ENCODE data around the gene MYO1F.

The MYO1F gene

GRCh38 chr19:8526345-8527091, 50.7 kb downstream of the MYO1F start:
- H3K27ac ChIP-seq: no peak overlapping the region
- H3K36me3 ChIP-seq (ENCODE audit: insufficient read depth): no peaks in the 10 kb centered on the region
- H2AFZ ChIP-seq (ENCODE audit: low read depth): no peak overlapping the region
- H3K27me3 ChIP-seq (ENCODE audit: insufficient read depth, low read depth): peaks cover 11% of the 10 kb centered on the region; the same call in 1 of the 2 replicates
- no peak overlapping the region for H3K9ac ChIP-seq
- H3K4me1 ChIP-seq (ENCODE audit: low read depth, poor library complexity, severe bottlenecking): no peaks in the 10 kb centered on the region
- TF ChIP-seq CTCF (conservative IDR thresholded peaks at IDR 0.05; ENCODE audit: low read depth, low read length): no peak
- H3K4me2 ChIP-seq: no peak overlapping the region
- no peak overlapping the region for H3K4me3 ChIP-seq (IDR thresholded peaks at IDR 0.05; ENCODE audit: insufficient read depth, low read depth, low read length)
- H4K20me1 ChIP-seq (ENCODE audit: insufficient read depth): no peaks in the 10 kb centered on the region
- H3K79me2 ChIP-seq (ENCODE audit: insufficient read depth, low read depth): no peaks in the 10 kb centered on the region

- Histone ChIP-seq H3K36me3 (ENCODE audit: insufficient read depth) (no peaks in the 10 kb centered on the region), H3K27ac (no peak overlapping the region), H3K27me3 (ENCODE audit: insufficient read depth, low read depth) (peaks cover 10% of the 10 kb centered on the region), H3K9ac (no peak overlapping the region), H3K4me3 (IDR thresholded peaks at IDR 0.05; ENCODE audit: insufficient read depth, low read depth, low read length) (no peak overlapping the region), H3K4me2 (no peak overlapping the region), H2AFZ (ENCODE audit: low read depth) (no peak overlapping the region), H3K79me2 (ENCODE audit: insufficient read depth, low read depth) (no peaks in the 10 kb centered on the region), H3K4me1 (ENCODE audit: low read depth, poor library complexity, severe bottlenecking) (no peaks in the 10 kb centered on the region), H4K20me1 (ENCODE audit: insufficient read depth) (no peaks in the 10 kb centered on the region)
- TF ChIP-seq CTCF (conservative IDR thresholded peaks at IDR 0.05; ENCODE audit: low read depth, low read length): no peak
Observed at GRCh38 chr19:8525401-8525684, 51.9 kb downstream of the MYO1F start.

GRCh38 chr19:8519388-8519787, 57.9 kb downstream of the MYO1F start:
- no peaks in the 10 kb centered on the region for H3K4me1 ChIP-seq (ENCODE audit: low read depth, poor library complexity, severe bottlenecking)
- H3K4me2 ChIP-seq: no peak overlapping the region
- no peak overlapping the region for H2AFZ ChIP-seq (ENCODE audit: low read depth)
- no peak overlapping the region for H3K27ac ChIP-seq
- no peaks in the 10 kb centered on the region for H3K79me2 ChIP-seq (ENCODE audit: insufficient read depth, low read depth)
- peaks cover 17% of the 10 kb centered on the region for H3K27me3 ChIP-seq (ENCODE audit: insufficient read depth, low read depth)
- no peak overlapping the region for H3K9ac ChIP-seq
- no peaks in the 10 kb centered on the region for H4K20me1 ChIP-seq (ENCODE audit: insufficient read depth)
- no peak for TF ChIP-seq CTCF (conservative IDR thresholded peaks at IDR 0.05; ENCODE audit: low read depth, low read length)
- no peaks in the 10 kb centered on the region for H3K36me3 ChIP-seq (ENCODE audit: insufficient read depth)
- H3K4me3 ChIP-seq (IDR thresholded peaks at IDR 0.05; ENCODE audit: insufficient read depth, low read depth, low read length): no peak overlapping the region

GRCh38 chr19:8518536-8518935, 58.7 kb downstream of the MYO1F start:
- no peaks in the 10 kb centered on the region for H3K79me2 ChIP-seq (ENCODE audit: insufficient read depth, low read depth)
- no peak overlapping the region for H2AFZ ChIP-seq (ENCODE audit: low read depth)
- H3K4me2 ChIP-seq: no peak overlapping the region
- H3K4me3 ChIP-seq (IDR thresholded peaks at IDR 0.05; ENCODE audit: insufficient read depth, low read depth, low read length): no peak overlapping the region
- no peaks in the 10 kb centered on the region for H3K4me1 ChIP-seq (ENCODE audit: low read depth, poor library complexity, severe bottlenecking)
- H3K27ac ChIP-seq: no peak overlapping the region
- H3K9ac ChIP-seq: no peak overlapping the region
- H4K20me1 ChIP-seq (ENCODE audit: insufficient read depth): no peaks in the 10 kb centered on the region
- H3K27me3 ChIP-seq (ENCODE audit: insufficient read depth, low read depth): peaks cover 17% of the 10 kb centered on the region
- no peaks in the 10 kb centered on the region for H3K36me3 ChIP-seq (ENCODE audit: insufficient read depth)
- no peak for TF ChIP-seq CTCF (conservative IDR thresholded peaks at IDR 0.05; ENCODE audit: low read depth, low read length)
